Transverse colon (tissue), 3 donors: Measurements from ENCODE around the gene DOCK2.

Experiments
- CTCF ChIP-seq, 5 experiments: fragments of 200-600 bp in 3 of 5; fragments of 450-650 bp in 2 of 5; sonication (generic) in 3 of 5; IDR thresholded peaks; 1 replicate in 2 of 5; 2 replicates in 3 of 5; pipeline ENCODE4 v1.5.1; 2016 to 2017; ENCODE audit warnings: antibody characterized with exemption in 5 of 5, inconsistent platforms in 3 of 5, mild to moderate bottlenecking in 2 of 5, moderate library complexity in 1 of 5
- POLR2A ChIP-seq: fragments of 450-650 bp; IDR thresholded peaks from one replicate; pipeline ENCODE4 v1.6.1; 2016; ENCODE audit warnings: antibody characterized with exemption, mild to moderate bottlenecking, moderate library complexity

GRCh38 chr5:169999621-170000020, 362.5 kb downstream of the DOCK2 start:
- TF ChIP-seq CTCF (IDR thresholded peaks at IDR 0.05) (no peak), POLR2A (no peak)
